Calu3 (cell line): ENCODE measurements around the gene ERI2. TPM values are rescaled to one million over a fixed set of nuclear protein-coding genes. Genes with fewer than 3 reads are reported as not detected.

Experiments used
- BruUV-seq: library from RNA; stranded (reverse); fragments of 400-500 nt; replicated peaks from 2 replicates; lab custom pipeline; 2021; lab: Mats Ljungman, UMichigan
- CTCF ChIA-PET: fragments of 300-600 bp; sonication (Branson Sonifier 250); formaldehyde crosslinking; loops from one replicate; lab custom pipeline; 2022; ENCODE audit warnings: antibody characterized with exemption; lab: Charles Lee
- DNase-seq: peaks from one replicate; pipeline ENCODE4 v3.0.0; 2022
- H3K27ac Mint-ChIP-seq: one replicate; pipeline ENCODE4 v1.8.0; 2022; ENCODE audit warnings: mixed read lengths; ENCODE audit not compliant: unreplicated experiment
- H3K27me3 Mint-ChIP-seq: one replicate; pipeline ENCODE4 v1.8.0; 2022; ENCODE audit warnings: mixed read lengths; ENCODE audit not compliant: unreplicated experiment
- H3K36me3 Mint-ChIP-seq: one replicate; pipeline ENCODE4 v1.8.0; 2022; ENCODE audit warnings: mild to moderate bottlenecking, moderate library complexity, mixed read lengths; ENCODE audit not compliant: insufficient read depth, unreplicated experiment
- H3K4me1 Mint-ChIP-seq: one replicate; pipeline ENCODE4 v1.8.0; 2022; ENCODE audit warnings: mild to moderate bottlenecking, low read depth, mixed read lengths; ENCODE audit not compliant: unreplicated experiment
- H3K4me3 Mint-ChIP-seq: one replicate; pipeline ENCODE4 v1.8.0; 2022; ENCODE audit warnings: mild to moderate bottlenecking, low read depth, moderate library complexity, mixed read lengths; ENCODE audit not compliant: unreplicated experiment
- H3K9me3 Mint-ChIP-seq: one replicate; pipeline ENCODE4 v1.8.0; 2022; ENCODE audit warnings: low read depth, mixed read lengths; ENCODE audit not compliant: unreplicated experiment
- intact Hi-C: fragments of 100-400 bp; cut with micrococcal nuclease; formaldehyde crosslinking; loops from one replicate; pipeline ENCODE4 v1.10.0; 2022; ENCODE audit not compliant: unreplicated experiment
- total RNA-seq: library from RNA; stranded (reverse); gene quantifications from 2 replicates; pipeline ENCODE4 v1.2.3, GENCODE V29; 2022
- TF ChIP-seq, protein P1 (sequence below): fragments of 200-600 bp; IDR thresholded peaks from one replicate; pipeline ENCODE4 v1.8.0; 2022; ENCODE audit warnings: antibody characterized with exemption; ENCODE audit not compliant: unreplicated experiment

Gene ERI2
- total RNA-seq, 1 experiment from 2014 or later = 32.6 TPM

GRCh38 chr16:20753727-20754126, 52.5 kb downstream of the ERI2 start:
- no TSS peak for BruUV-seq
- H3K27me3 Mint-ChIP-seq = peaks cover 30% of the 10 kb centered on the region
- H3K27ac Mint-ChIP-seq = no peak overlapping the region
- no peak for DNase-seq
- no peaks in the 10 kb centered on the region for H3K9me3 Mint-ChIP-seq
- TF ChIP-seq, protein P1, sequence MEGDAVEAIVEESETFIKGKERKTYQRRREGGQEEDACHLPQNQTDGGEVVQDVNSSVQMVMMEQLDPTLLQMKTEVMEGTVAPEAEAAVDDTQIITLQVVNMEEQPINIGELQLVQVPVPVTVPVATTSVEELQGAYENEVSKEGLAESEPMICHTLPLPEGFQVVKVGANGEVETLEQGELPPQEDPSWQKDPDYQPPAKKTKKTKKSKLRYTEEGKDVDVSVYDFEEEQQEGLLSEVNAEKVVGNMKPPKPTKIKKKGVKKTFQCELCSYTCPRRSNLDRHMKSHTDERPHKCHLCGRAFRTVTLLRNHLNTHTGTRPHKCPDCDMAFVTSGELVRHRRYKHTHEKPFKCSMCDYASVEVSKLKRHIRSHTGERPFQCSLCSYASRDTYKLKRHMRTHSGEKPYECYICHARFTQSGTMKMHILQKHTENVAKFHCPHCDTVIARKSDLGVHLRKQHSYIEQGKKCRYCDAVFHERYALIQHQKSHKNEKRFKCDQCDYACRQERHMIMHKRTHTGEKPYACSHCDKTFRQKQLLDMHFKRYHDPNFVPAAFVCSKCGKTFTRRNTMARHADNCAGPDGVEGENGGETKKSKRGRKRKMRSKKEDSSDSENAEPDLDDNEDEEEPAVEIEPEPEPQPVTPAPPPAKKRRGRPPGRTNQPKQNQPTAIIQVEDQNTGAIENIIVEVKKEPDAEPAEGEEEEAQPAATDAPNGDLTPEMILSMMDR = no peak
- intact Hi-C loops = no loop called here
- H3K36me3 Mint-ChIP-seq = no peaks in the 10 kb centered on the region
- H3K4me3 Mint-ChIP-seq = no peak overlapping the region
- no peaks in the 10 kb centered on the region for H3K4me1 Mint-ChIP-seq
- CTCF ChIA-PET = no interaction called here

- peaks cover 5% of the 10 kb centered on the region for H3K9me3 Mint-ChIP-seq
- CTCF ChIA-PET = interaction anchor here (0.6 kb wide), 1 partner anchor 129 kb away, joined by 4 read pairs; no protein-coding TSS in a partner anchor
- intact Hi-C loops = no loop called here
- TF ChIP-seq, protein P1 = no peak
- H3K4me1 Mint-ChIP-seq = no peaks in the 10 kb centered on the region
- H3K4me3 Mint-ChIP-seq = no peak overlapping the region
- DNase-seq = no peak
- H3K27me3 Mint-ChIP-seq = peaks cover 30% of the 10 kb centered on the region
- no peaks in the 10 kb centered on the region for H3K36me3 Mint-ChIP-seq
- no TSS peak for BruUV-seq
- no peak overlapping the region for H3K27ac Mint-ChIP-seq
These were observed 55.7 kb downstream of the ERI2 start for GRCh38 chr16:20750558-20750957.

DNA sequence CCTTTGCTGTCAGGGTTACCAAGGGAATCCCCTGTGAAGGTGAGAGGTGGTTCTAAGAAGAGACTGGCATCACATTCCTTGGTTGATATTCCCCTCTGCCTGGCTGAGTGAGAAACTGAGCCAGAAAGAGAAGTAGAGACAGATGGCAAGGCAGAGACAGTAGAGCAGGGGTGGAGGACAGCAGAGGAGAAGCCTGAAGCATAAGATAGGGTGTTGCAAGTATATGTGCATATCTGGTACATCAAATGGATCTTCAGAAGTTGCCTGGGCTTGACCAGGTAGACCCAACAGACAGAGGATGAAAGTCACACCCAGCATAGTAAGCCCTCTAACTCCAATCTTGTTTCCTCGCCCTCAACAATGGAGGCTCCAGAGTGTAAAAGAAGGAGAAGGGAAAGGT, 56.8 kb downstream of the ERI2 start:
- CTCF ChIA-PET = no interaction called here
- TF ChIP-seq, protein P1 = no peak
- intact Hi-C loops = no loop called here
- Mint-ChIP-seq H3K4me3 (no peak overlapping the region), H3K9me3 (peaks cover 5% of the 10 kb centered on the region), H3K4me1 (no peaks in the 10 kb centered on the region), H3K27ac (no peak overlapping the region), H3K36me3 (no peaks in the 10 kb centered on the region), H3K27me3 (peaks cover 22% of the 10 kb centered on the region)
- no peak for DNase-seq
- BruUV-seq = no TSS peak

DNA sequence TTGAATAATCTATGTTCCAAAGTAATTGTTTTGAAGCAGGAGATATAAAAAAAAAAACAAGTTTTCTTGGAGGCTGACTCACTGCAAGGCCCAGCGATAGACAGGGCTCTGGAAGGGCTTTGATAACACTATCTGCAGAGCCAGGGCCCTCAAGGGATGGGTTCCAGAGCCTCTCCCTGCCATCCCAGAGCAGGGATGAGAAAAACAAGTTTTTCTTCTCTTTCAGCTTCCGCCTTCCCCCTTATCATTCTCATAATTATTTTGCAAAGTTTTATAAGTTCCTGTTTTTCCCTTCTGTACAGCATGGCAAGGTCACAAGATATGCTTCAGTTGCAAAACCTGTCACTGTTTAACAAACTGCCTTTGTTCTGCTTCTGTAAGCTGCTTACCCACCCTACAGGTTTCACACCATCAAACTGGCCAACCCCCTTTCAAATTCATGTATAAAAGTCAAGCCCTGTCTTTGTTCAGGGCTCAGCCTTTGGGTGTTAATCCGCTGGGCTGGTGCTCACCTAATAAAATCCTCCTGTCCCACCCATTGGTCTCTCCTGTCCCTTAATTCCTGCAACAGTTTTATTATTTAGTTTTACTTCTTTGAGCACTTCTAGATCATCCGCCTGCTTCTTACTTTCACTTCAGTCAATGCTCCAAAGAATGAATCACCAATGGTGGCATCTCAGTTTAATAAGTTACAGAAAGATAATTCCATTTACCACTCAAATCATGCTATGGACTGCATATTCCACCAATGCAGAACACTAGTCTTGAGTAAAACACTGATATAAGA, 59.0 kb downstream of the ERI2 start:
- CTCF ChIA-PET = no interaction called here
- no peaks in the 10 kb centered on the region for H3K4me1 Mint-ChIP-seq
- TF ChIP-seq, protein P1 = no peak
- no peak for DNase-seq
- H3K27ac Mint-ChIP-seq = no peak overlapping the region
- BruUV-seq = no TSS peak
- H3K36me3 Mint-ChIP-seq = peaks cover 3% of the 10 kb centered on the region
- no peak overlapping the region for H3K4me3 Mint-ChIP-seq
- H3K9me3 Mint-ChIP-seq = peaks cover 5% of the 10 kb centered on the region
- intact Hi-C loops = no loop called here
- H3K27me3 Mint-ChIP-seq = peaks cover under 1% of the 10 kb centered on the region
